HG03159 (cell line): Measurements from ENCODE around the gene CXorf65.

Experiments
- ATAC-seq: cut with Tn5 transposase; IDR thresholded peaks from one replicate; pipeline ENCODE4 v1.9.1; 2021; ENCODE audit warnings: mild to moderate bottlenecking, moderate library complexity; ENCODE audit not compliant: unreplicated experiment

Gene CXorf65

GRCh38 chrX:71106427-71106826 lies at the start of gene CXorf65:
Gene CXorf65, minus strand, starts transcription at chrX:71106740. Its CDS starts 184 bp downstream, at chrX:71106556.
- no peak for ATAC-seq

- no peak for ATAC-seq
Observed at GRCh38 chrX:71154641-71155040, 48.1 kb upstream of the CXorf65 start.

- no peak for ATAC-seq
Observed at GRCh38 chrX:71154196-71154595, 47.7 kb upstream of the CXorf65 start.

DNA sequence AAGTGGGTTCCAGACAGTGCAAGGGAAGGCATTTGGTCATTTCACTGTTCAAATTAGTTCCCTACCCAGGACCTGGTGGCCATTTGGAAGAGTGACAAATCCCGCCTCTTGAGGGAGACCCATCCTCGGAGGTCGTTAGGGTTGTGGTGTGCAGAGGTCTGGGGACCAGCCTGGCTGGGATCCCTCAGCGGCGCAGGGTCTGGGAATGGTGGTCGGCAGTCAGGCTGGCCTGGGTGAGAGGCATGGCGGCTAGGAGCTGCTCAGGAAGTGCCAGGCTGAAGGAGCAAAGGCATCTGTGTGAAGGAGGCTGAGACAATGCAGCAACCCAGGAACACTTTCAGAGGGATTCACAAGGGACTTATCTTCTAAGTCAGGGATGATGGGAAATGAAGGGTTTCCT lies 44.8 kb upstream of the CXorf65 start:
- ATAC-seq = no peak

DNA sequence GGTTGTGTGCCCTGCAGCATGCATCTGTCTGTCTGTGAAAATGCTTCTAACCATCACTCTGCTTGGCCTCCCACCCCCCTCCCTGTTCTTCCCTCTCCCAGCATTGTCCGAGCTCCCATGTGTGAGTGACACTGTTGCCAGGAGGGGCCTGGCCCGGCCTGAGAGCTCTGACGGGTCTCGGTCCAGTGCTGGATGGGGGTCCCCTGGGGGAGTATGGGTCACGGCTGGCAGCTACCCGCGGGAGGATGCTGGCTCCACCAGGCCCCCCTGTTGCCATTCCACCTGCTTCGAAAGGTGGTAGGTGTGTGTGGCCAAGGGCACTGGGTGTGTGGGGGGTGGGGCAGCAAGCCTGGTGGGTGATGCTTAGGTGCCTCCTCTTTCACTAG lies 41.7 kb upstream of the CXorf65 start:
- ATAC-seq = no peak

- ATAC-seq = no peak
Observed at GRCh38 chrX:71147496-71148277, 41.1 kb upstream of the CXorf65 start.

DNA sequence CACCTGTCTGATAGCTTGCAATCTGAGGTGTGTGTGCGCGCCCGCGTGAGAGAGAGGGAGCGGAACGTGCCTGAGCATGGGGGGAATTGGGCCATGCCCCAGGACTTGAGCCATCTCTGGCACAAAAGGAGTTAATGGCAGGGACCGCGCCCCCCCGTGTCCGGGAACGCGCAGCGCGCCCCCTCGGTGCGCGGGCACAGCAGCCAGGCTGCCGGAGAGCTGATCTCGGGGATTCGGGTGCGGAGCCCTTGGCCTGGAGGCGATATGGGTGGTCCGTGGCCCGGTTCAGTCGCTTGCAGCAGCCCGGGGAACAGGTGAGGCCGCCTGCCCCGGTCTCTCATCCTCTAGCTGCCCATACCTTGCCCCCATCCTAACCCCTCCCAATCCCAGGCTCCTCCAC lies 38.1 kb upstream of the CXorf65 start, which contains the start of gene NLGN3:
TSS of gene NLGN3 (plus strand) at position 191 of the 400 bp plus-strand sequence. CDS start 2,909 bp downstream, outside the sequence.
- no peak for ATAC-seq

DNA sequence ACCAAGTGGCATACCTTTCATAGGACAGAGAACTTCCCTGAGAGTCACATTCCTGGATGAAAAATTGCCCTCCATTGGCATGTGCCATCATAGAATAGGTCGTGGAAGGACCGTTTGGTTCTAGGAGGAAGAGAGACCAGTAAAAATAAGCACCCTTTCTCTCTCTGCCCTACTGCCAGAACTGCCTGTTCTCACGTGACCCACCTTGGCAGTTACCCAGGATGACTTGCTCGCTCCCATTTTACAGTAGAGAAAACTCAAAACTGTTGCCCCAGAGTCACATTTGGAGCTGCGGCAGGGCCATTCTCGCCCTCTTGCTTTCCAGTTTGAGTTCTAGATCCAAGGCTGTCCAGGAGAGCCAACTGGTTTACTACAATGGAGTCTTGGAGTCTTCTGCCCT lies 37.0 kb upstream of the CXorf65 start:
- no peak for ATAC-seq

DNA sequence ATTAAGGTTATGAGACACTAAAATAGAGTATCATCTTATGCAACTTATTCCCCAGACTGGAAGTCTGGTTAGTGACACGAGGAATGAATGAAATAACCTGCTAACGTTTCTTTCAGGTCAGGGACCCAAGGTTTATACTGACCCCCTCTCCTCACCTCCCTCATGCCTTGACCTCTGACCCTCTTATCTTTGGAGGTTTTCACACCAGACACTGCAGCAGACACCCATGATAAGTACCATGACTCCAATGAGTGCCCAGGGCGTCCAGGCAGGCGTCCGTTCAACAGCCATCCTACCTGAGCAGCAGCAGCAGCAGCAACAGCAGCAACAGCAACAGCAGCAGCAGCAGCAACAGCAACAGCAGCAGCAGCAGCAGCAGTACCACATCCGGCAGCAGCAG lies 33.9 kb upstream of the CXorf65 start:
- no peak for ATAC-seq

- ATAC-seq = no peak
Observed at GRCh38 chrX:71131510-71131909, 25.0 kb upstream of the CXorf65 start.

DNA sequence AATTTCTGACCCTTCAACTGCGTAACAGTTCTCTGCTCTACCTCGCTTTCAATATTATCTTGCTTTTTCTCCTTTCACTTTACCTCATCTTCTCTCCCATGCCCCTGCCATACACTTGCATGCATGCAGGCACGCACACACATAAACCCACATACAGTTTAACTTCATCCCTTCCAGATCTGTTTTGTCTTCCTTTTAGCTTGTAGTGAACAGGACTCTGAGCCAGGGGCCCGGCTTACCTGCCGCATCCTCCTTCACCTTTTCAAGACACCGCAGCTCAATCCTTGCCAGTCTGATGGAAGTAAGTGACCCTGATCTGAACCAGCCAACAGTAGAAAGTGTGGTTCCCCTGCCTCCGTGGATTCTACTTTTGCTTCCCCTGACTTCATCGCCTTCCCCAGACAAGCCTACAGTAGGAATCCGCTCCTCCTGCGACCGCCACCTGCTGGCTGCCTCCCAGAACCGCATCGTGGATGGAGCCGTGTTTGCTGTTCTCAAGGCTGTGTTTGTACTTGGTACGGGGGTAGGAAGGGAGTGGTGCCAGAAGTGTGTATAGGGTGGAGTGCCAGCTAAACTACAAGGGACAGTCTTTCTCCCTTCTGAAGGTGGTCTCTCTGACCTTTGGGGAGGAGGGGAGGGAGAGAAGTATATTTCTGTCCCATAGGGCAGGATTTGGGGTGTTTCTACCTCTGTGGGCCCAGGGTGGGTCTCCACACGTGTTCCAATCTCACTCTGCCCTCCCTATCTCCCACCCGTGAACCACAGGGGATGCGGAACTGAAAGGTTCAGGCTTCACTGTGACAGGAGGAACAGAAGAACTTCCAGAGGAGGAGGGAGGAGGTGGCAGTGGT lies 22.6 kb upstream of the CXorf65 start:
- ATAC-seq = peak; percentile 81

GRCh38 chrX:71128166-71128833 lies 21.8 kb upstream of the CXorf65 start:
- ATAC-seq = no peak

- ATAC-seq = peak; percentile 9
Observed at GRCh38 chrX:71118985-71119535, 12.5 kb upstream of the CXorf65 start.

GRCh38 chrX:71118032-71118984 lies 11.8 kb upstream of the CXorf65 start, which contains the start of gene MED12:
Gene MED12, plus strand, starts transcription at chrX:71118596. Its CDS starts 159 bp downstream, at chrX:71118755.
- ATAC-seq = peak; percentile 91

GRCh38 chrX:71117358-71117757 lies 10.8 kb upstream of the CXorf65 start:
- ATAC-seq = no peak

DNA sequence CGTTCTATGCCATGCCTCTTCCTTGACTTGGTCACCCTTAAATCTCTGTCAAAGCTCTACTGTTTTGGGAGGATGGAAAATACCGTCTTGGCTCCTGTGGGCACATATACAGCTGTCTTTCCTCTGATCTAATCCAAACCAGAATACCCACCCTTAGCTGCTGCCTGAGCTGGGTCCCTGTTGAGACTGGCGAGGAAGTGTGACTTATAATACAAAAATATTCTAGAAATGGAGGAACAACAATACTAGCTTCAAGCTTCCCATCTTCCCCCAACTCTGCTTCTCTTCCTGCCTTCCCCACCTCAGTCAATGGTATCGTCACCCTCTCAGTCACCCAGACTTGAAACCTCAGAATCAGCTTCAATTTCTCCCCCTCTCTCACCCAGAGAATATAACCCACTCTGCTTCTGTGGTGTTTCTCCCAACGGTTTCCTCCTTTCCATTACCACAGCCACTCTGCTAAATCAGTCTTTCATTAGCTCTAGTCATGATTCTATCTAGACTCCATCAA lies 5.4 kb upstream of the CXorf65 start:
- ATAC-seq = no peak

GRCh38 chrX:71111141-71111843 lies 4.8 kb upstream of the CXorf65 start, which contains the start of gene IL2RG:
Gene IL2RG, minus strand, starts transcription at chrX:71111577. Its CDS starts 38 bp downstream, at chrX:71111539.
- ATAC-seq = peak; percentile 86

GRCh38 chrX:71109051-71109450 lies 2.5 kb upstream of the CXorf65 start:
- no peak for ATAC-seq
